Kidney (tissue), 14 donors: ENCODE results near the gene HIPK2. TPM values are rescaled to one million over a fixed set of nuclear protein-coding genes. Genes with fewer than 3 reads are reported as not detected.

Experiments used
- DNase-seq, 5 donors: peaks; one replicate each; pipeline ENCODE4 v3.0.0-alpha.2; 2013 to 2020
- FAIRE-seq: peaks from 2 replicates; lab custom pipeline; 2012; peaks lifted over from hg19 to GRCh38; lab: Jason Lieb, UNC
- H3K27ac ChIP-seq, 2 donors: one replicate each; pipeline ENCODE4 v1.7.0; 2013; ENCODE audit warnings: low read depth in 2 of 2, low read length in 2 of 2, inconsistent platforms in 1 of 2
- H3K27me3 ChIP-seq: one replicate; pipeline ENCODE4 v1.7.1; 2013; ENCODE audit warnings: low read length, inconsistent platforms; ENCODE audit not compliant: control insufficient read depth, insufficient read depth
- H3K36me3 ChIP-seq, 3 donors: one replicate each; pipeline versions ENCODE4 v1.7.0 to v1.7.1; 2013; ENCODE audit warnings: low read length in 3 of 3, control low read depth in 1 of 3, inconsistent platforms in 1 of 3; ENCODE audit not compliant: insufficient read depth in 3 of 3, control insufficient read depth in 2 of 3
- H3K4me1 ChIP-seq, 3 donors: one replicate each; pipeline versions ENCODE4 v1.7.0 to v1.7.1; 2013; ENCODE audit warnings: low read length in 3 of 3, inconsistent platforms in 1 of 3, low read depth in 1 of 3; ENCODE audit not compliant: control insufficient read depth in 2 of 3, insufficient read depth in 2 of 3
- H3K4me3 ChIP-seq, 3 donors: one replicate each; pipeline versions ENCODE4 v1.7.0 to v1.8.1; 2013; ENCODE audit warnings: low read length in 3 of 3, control low read depth in 1 of 3, inconsistent platforms in 1 of 3
- H3K9ac ChIP-seq, 3 donors: one replicate each; pipeline versions ENCODE4 v1.7.0 to v1.7.1; 2013; ENCODE audit warnings: low read length in 3 of 3, control low read depth in 1 of 3, inconsistent platforms in 1 of 3
- H3K9me3 ChIP-seq, 3 donors: one replicate each; pipeline versions ENCODE4 v1.7.0 to v1.7.1; 2013; ENCODE audit warnings: low read length in 3 of 3, control low read depth in 1 of 3, inconsistent platforms in 1 of 3; ENCODE audit not compliant: control insufficient read depth in 2 of 3, insufficient read depth in 1 of 3
- CTCF ChIP-seq: IDR thresholded peaks from 3 replicates; pipeline ENCODE4 v1.5.1; 2012; ENCODE audit warnings: mild to moderate bottlenecking, moderate library complexity, borderline replicate concordance; ENCODE audit not compliant: insufficient read depth; ENCODE audit errors: extremely low read depth
- intact Hi-C: fragments of 100-400 bp; cut with DNase I; formaldehyde crosslinking; loops from one replicate; pipeline ENCODE4 v1.11.1; 2022
- polyA plus RNA-seq: library from polyadenylated mRNA; stranded (reverse); fragments of 350-450 nt; fragmentation: Illumina TruSeq; extraction: RNeasy Lipid Tissue Mini Kit (QIAGEN cat#74804); gene quantifications from one replicate; pipeline ENCODE4 v1.2.3, GENCODE V29; 2014; ENCODE audit warnings: low read depth, low replicate concordance; ENCODE audit not compliant: insufficient read depth
- total RNA-seq: library from RNA; stranded (reverse); fragmentation: NEBNext Ultra II Directional; extraction: Animal tissue kit (Norgen Biotek cat#: 25700); gene quantifications from one replicate; pipeline ENCODE4 v1.2.1, GENCODE V29; 2021
- donor health status: control.
- donor health status: control.
- donor health status: control.
- donor health status: control.
- donor health status: control.
- donor health status: DM: yes; HTN: yes; CAD: no.
- donor health status: Normal renal cell carcinoma (clear cell type).

HIPK2 gene
- total and polyA plus RNA-seq, 2 donors from 2014 or later: 9.6 to 153 TPM

GRCh38 chr7:139680676-139681462 is 96.9 kb downstream of the HIPK2 start:
- Histone ChIP-seq H3K27ac (peak overlapping the region; percentile 86 to 96), H3K9me3 (peaks cover 0 to 3% (median 2%) of the 10 kb centered on the region in 3 donors), H3K9ac (peak overlapping the region in 1 of 3 donors; percentile 38), H3K36me3 (no peaks in the 10 kb centered on the region), H3K27me3 (no peaks in the 10 kb centered on the region), H3K4me3 (no peak overlapping the region), H3K4me1 (peaks cover 0 to 66% (median 54%) of the 10 kb centered on the region in 3 donors)
- intact Hi-C loops: no loop called here
- no peak for TF ChIP-seq CTCF
- FAIRE-seq (no peak), DNase-seq (peak in 1 of 5 donors; percentile 86)

GRCh38 chr7:139679731-139680594 is 97.8 kb downstream of the HIPK2 start:
- FAIRE-seq (no peak), DNase-seq (peak in 4 of 5 donors; percentile 50 to 83 (median 74))
- H3K27ac ChIP-seq: peak overlapping the region; percentile 86 to 96
- H3K27me3 ChIP-seq: no peaks in the 10 kb centered on the region
- no peak overlapping the region for H3K4me3 ChIP-seq
- H3K36me3 ChIP-seq: no peaks in the 10 kb centered on the region
- no peak for TF ChIP-seq CTCF
- peak overlapping the region in 1 of 3 donors; percentile 38 for H3K9ac ChIP-seq
- no peaks in the 10 kb centered on the region for H3K9me3 ChIP-seq
- H3K4me1 ChIP-seq: peaks cover 0 to 75% (median 57%) of the 10 kb centered on the region in 3 donors
- intact Hi-C loops: no loop called here

GRCh38 chr7:139676390-139676789 is 101.4 kb downstream of the HIPK2 start:
- no peak for TF ChIP-seq CTCF
- peaks cover 0 to 57% (median 29%) of the 10 kb centered on the region in 3 donors for H3K4me1 ChIP-seq
- no peak overlapping the region for H3K4me3 ChIP-seq
- no peaks in the 10 kb centered on the region for H3K9me3 ChIP-seq
- DNase-seq (no peak), FAIRE-seq (no peak)
- H3K9ac ChIP-seq: no peak overlapping the region
- no peaks in the 10 kb centered on the region for H3K36me3 ChIP-seq
- intact Hi-C loops: no loop called here
- H3K27me3 ChIP-seq: no peaks in the 10 kb centered on the region
- no peak overlapping the region for H3K27ac ChIP-seq
